Glutamatergic neuron (in vitro differentiated cells): ENCODE results near the gene OAS1. TPM values are rescaled to one million over a fixed set of nuclear protein-coding genes. Genes with fewer than 3 reads are reported as not detected.

Experiments used
- DNase-seq: peaks from one replicate; pipeline ENCODE4 v3.0.0; 2022
- H3K27ac Mint-ChIP-seq: one replicate; pipeline ENCODE4 v1.8.0; 2020; ENCODE audit warnings: mild to moderate bottlenecking, mixed read lengths, inconsistent platforms; ENCODE audit not compliant: unreplicated experiment
- H3K27me3 Mint-ChIP-seq: one replicate; pipeline ENCODE4 v1.8.0; 2020; ENCODE audit warnings: mild to moderate bottlenecking, moderate library complexity, mixed read lengths, inconsistent platforms; ENCODE audit not compliant: unreplicated experiment
- H3K36me3 Mint-ChIP-seq: one replicate; pipeline ENCODE4 v1.8.0; 2020; ENCODE audit warnings: mild to moderate bottlenecking, mixed read lengths, inconsistent platforms; ENCODE audit not compliant: unreplicated experiment
- H3K4me1 Mint-ChIP-seq: one replicate; pipeline ENCODE4 v1.8.0; 2020; ENCODE audit warnings: mild to moderate bottlenecking, low read depth, mixed read lengths, inconsistent platforms; ENCODE audit not compliant: unreplicated experiment
- H3K4me3 Mint-ChIP-seq: one replicate; pipeline ENCODE4 v1.8.0; 2020; ENCODE audit warnings: mild to moderate bottlenecking, mixed read lengths, inconsistent platforms; ENCODE audit not compliant: unreplicated experiment
- H3K9me3 Mint-ChIP-seq: one replicate; pipeline ENCODE4 v1.8.0; 2020; ENCODE audit warnings: mild to moderate bottlenecking, moderate library complexity, mixed read lengths, inconsistent platforms; ENCODE audit not compliant: unreplicated experiment
- CTCF ChIP-seq: fragments of 200-600 bp; sonication (generic); IDR thresholded peaks from one replicate; pipeline ENCODE4 v1.5.0; 2021; ENCODE audit not compliant: partially characterized antibody, unreplicated experiment
- total RNA-seq: library from RNA; stranded (reverse); fragmentation: NEBNext Ultra II Directional; extraction: Animal tissue kit (Norgen Biotek cat#: 25700); gene quantifications from one replicate; pipeline ENCODE4 v1.2.1, GENCODE V29; 2021; ENCODE audit not compliant: unreplicated experiment

OAS1 gene
- total RNA-seq, 1 donor from 2014 or later: not detected

- Mint-ChIP-seq H3K36me3 (no peaks in the 10 kb centered on the region), H3K4me1 (peaks cover 1% of the 10 kb centered on the region), H3K27ac (no peak overlapping the region), H3K9me3 (no peaks in the 10 kb centered on the region), H3K27me3 (no peaks in the 10 kb centered on the region), H3K4me3 (no peak overlapping the region)
- no peak for DNase-seq
- no peak for TF ChIP-seq CTCF
Measured at GRCh38 chr12:112898380-112898779, 8.4 kb upstream of the OAS1 start.

GRCh38 chr12:112900298-112901145 is 6.2 kb upstream of the OAS1 start:
- Mint-ChIP-seq H3K27ac (no peak overlapping the region), H3K36me3 (no peaks in the 10 kb centered on the region), H3K4me1 (peaks cover 1% of the 10 kb centered on the region), H3K4me3 (no peak overlapping the region), H3K9me3 (no peaks in the 10 kb centered on the region), H3K27me3 (no peaks in the 10 kb centered on the region)
- peak; percentile 33 for DNase-seq
- peak; percentile 77 for TF ChIP-seq CTCF

- H3K4me1 Mint-ChIP-seq: peaks cover 1% of the 10 kb centered on the region
- H3K9me3 Mint-ChIP-seq: no peaks in the 10 kb centered on the region
- H3K27ac Mint-ChIP-seq: no peak overlapping the region
- no peaks in the 10 kb centered on the region for H3K27me3 Mint-ChIP-seq
- no peak for TF ChIP-seq CTCF
- H3K4me3 Mint-ChIP-seq: no peak overlapping the region
- no peaks in the 10 kb centered on the region for H3K36me3 Mint-ChIP-seq
- no peak for DNase-seq
Measured at GRCh38 chr12:112901271-112901670, 5.5 kb upstream of the OAS1 start.

- TF ChIP-seq CTCF: no peak
- no peak for DNase-seq
- H3K9me3 Mint-ChIP-seq: no peaks in the 10 kb centered on the region
- H3K27ac Mint-ChIP-seq: no peak overlapping the region
- H3K27me3 Mint-ChIP-seq: peaks cover 1% of the 10 kb centered on the region
- H3K4me3 Mint-ChIP-seq: no peak overlapping the region
- no peaks in the 10 kb centered on the region for H3K36me3 Mint-ChIP-seq
- no peaks in the 10 kb centered on the region for H3K4me1 Mint-ChIP-seq
Measured at GRCh38 chr12:112904571-112904970, 2.2 kb upstream of the OAS1 start.

- Mint-ChIP-seq H3K27ac (no peak overlapping the region), H3K27me3 (peaks cover 1% of the 10 kb centered on the region), H3K36me3 (peaks cover 4% of the 10 kb centered on the region), H3K9me3 (peaks cover 3% of the 10 kb centered on the region), H3K4me1 (no peaks in the 10 kb centered on the region), H3K4me3 (no peak overlapping the region)
- no peak for DNase-seq
- no peak for TF ChIP-seq CTCF
Measured at GRCh38 chr12:112905451-112906089, 1.2 kb upstream of the OAS1 start.
